SK-N-MC (cell line): ENCODE data around the gene PABPN1L.
A peak's percentile ranks its signal among the peaks of the same experiment; 100 is the strongest.

Experiments used
- DNase-seq: peaks from one replicate; pipeline ENCODE4 v3.0.0-alpha.2; 2011; ENCODE audit warnings: low read depth, low spot score
- H3K27ac ChIP-seq: fragments of 200-600 bp; sonication (generic); 2 replicates; pipeline ENCODE4 v1.5.1; 2016; ENCODE audit warnings: mixed run types
- H3K36me3 ChIP-seq: fragments of 200-600 bp; sonication (generic); 2 replicates; pipeline ENCODE4 v1.6.1; 2017; ENCODE audit warnings: antibody characterized with exemption, low read length, mixed read lengths; ENCODE audit not compliant: insufficient read depth
- H3K4me3 ChIP-seq: fragments of 200-600 bp; sonication (generic); 2 replicates; pipeline ENCODE4 v1.5.1; 2016
- H3K9ac ChIP-seq: fragments of 200-600 bp; sonication (generic); 2 replicates; pipeline ENCODE4 v1.8.0; 2017; ENCODE audit warnings: mixed run types, mixed read lengths; ENCODE audit not compliant: insufficient read length
- H3K9me3 ChIP-seq: fragments of 200-600 bp; sonication (generic); 2 replicates; pipeline ENCODE4 v1.6.1; 2017; ENCODE audit warnings: low read depth, mild to moderate bottlenecking, antibody characterized with exemption, low read length, moderate library complexity, mixed read lengths
- EZH2 ChIP-seq: fragments of 200-600 bp; sonication (generic); IDR thresholded peaks from one replicate; pipeline ENCODE4 v1.6.1; 2017; ENCODE audit warnings: antibody characterized with exemption
- FOXP2 ChIP-seq: optimal IDR thresholded peaks from 2 replicates; pipeline ENCODE3; 2011; ENCODE audit warnings: mild to moderate bottlenecking, moderate library complexity; ENCODE audit not compliant: insufficient read depth; ENCODE audit errors: extremely low read length, control extremely low read depth
- POLR2AphosphoS5 ChIP-seq: IDR thresholded peaks from 2 replicates; pipeline ENCODE4 v1.6.1; 2012; ENCODE audit warnings: mild to moderate bottlenecking, low read depth, low read length, borderline replicate concordance

The PABPN1L gene

GRCh38 chr16:88844419-88845036 is 21.9 kb downstream of the PABPN1L start:
- Histone ChIP-seq H3K36me3 (no peaks in the 10 kb centered on the region), H3K27ac (peak overlapping the region; percentile 46; the same call in 1 of the 2 replicates), H3K9me3 (no peaks in the 10 kb centered on the region), H3K9ac (no peak overlapping the region), H3K4me3 (no peak overlapping the region)
- TF ChIP-seq EZH2 (no peak), FOXP2 (no peak), POLR2AphosphoS5 (no peak)
- no peak for DNase-seq

- Histone ChIP-seq H3K27ac (no peak overlapping the region), H3K9ac (no peak overlapping the region), H3K36me3 (no peaks in the 10 kb centered on the region), H3K9me3 (no peaks in the 10 kb centered on the region), H3K4me3 (no peak overlapping the region)
- DNase-seq: no peak
- TF ChIP-seq EZH2: no peak
- TF ChIP-seq FOXP2: no peak
- no peak for TF ChIP-seq POLR2AphosphoS5
Observed at GRCh38 chr16:88843256-88843655, 23.2 kb downstream of the PABPN1L start.

GRCh38 chr16:88842806-88843205 is 23.7 kb downstream of the PABPN1L start:
- Histone ChIP-seq H3K36me3 (no peaks in the 10 kb centered on the region), H3K9ac (no peak overlapping the region), H3K4me3 (no peak overlapping the region), H3K9me3 (no peaks in the 10 kb centered on the region), H3K27ac (no peak overlapping the region)
- no peak for DNase-seq
- TF ChIP-seq EZH2: no peak

- Histone ChIP-seq H3K27ac (no peak overlapping the region), H3K9me3 (no peaks in the 10 kb centered on the region), H3K9ac (no peak overlapping the region), H3K36me3 (no peaks in the 10 kb centered on the region), H3K4me3 (no peak overlapping the region)
- TF ChIP-seq EZH2 (no peak), POLR2AphosphoS5 (no peak), FOXP2 (no peak)
- no peak for DNase-seq
Observed at GRCh38 chr16:88842308-88842756, 24.1 kb downstream of the PABPN1L start.

- H3K27ac ChIP-seq: no peak overlapping the region
- no peak for DNase-seq
Observed at GRCh38 chr16:88841521-88842307, 24.7 kb downstream of the PABPN1L start.

GRCh38 chr16:88840600-88841215 is 25.8 kb downstream of the PABPN1L start:
- no peaks in the 10 kb centered on the region for H3K36me3 ChIP-seq
- no peak overlapping the region for H3K9ac ChIP-seq
- no peaks in the 10 kb centered on the region for H3K9me3 ChIP-seq
- no peak for TF ChIP-seq POLR2AphosphoS5
- no peak for DNase-seq
- no peak overlapping the region for H3K27ac ChIP-seq
- H3K4me3 ChIP-seq: no peak overlapping the region

More at GRCh38 chr16:88841521-88842307, 24.7 kb downstream of the PABPN1L start:
- Histone ChIP-seq H3K36me3 (no peaks in the 10 kb centered on the region), H3K9ac (no peak overlapping the region), H3K9me3 (no peaks in the 10 kb centered on the region), H3K4me3 (no peak overlapping the region)
- TF ChIP-seq FOXP2: no peak
- no peak for TF ChIP-seq POLR2AphosphoS5
- no peak for TF ChIP-seq EZH2

GRCh38 chr16:88839745-88840599 is 26.5 kb downstream of the PABPN1L start:
- no peak overlapping the region for H3K4me3 ChIP-seq
- H3K36me3 ChIP-seq: no peaks in the 10 kb centered on the region
- no peaks in the 10 kb centered on the region for H3K9me3 ChIP-seq
- TF ChIP-seq FOXP2: no peak
- no peak for TF ChIP-seq POLR2AphosphoS5
- TF ChIP-seq EZH2: no peak
- H3K27ac ChIP-seq: no peak overlapping the region
- DNase-seq: no peak
- no peak overlapping the region for H3K9ac ChIP-seq

GRCh38 chr16:88839026-88839529 is 27.4 kb downstream of the PABPN1L start:
- TF ChIP-seq POLR2AphosphoS5 (no peak), FOXP2 (no peak), EZH2 (no peak)
- Histone ChIP-seq H3K9ac (no peak overlapping the region), H3K27ac (no peak overlapping the region), H3K9me3 (no peaks in the 10 kb centered on the region), H3K36me3 (no peaks in the 10 kb centered on the region), H3K4me3 (no peak overlapping the region)
- no peak for DNase-seq
